Measurements from ENCODE around the gene GLE1.

GRCh38 chr9:128498911-128499310 lies 5.6 kb upstream of the GLE1 start:
- TF ChIP-seq SP1 (IDR thresholded peaks at IDR 0.05) = no peak
- no peak for TF ChIP-seq CTBP1 (IDR thresholded peaks at IDR 0.05; ENCODE audit: borderline replicate concordance)
- no peak for TF ChIP-seq HDGF (IDR thresholded peaks at IDR 0.05; ENCODE audit: borderline replicate concordance)
